NT2/D1 (cell line): Measurements from ENCODE around the gene GOLPH3.
"Not testable (repeated sequence)": the region's sequence is repeated elsewhere in the genome, so short reads cannot be mapped to it uniquely, and the experiment has no call there.

Experiments
- DNase-seq: peaks from one replicate; pipeline ENCODE4 v3.0.0-alpha.2; 2011; ENCODE audit warnings: low read depth, low spot score
- H3K27me3 ChIP-seq: 2 replicates; pipeline ENCODE4 v1.6.0; 2011; ENCODE audit warnings: mild to moderate bottlenecking; ENCODE audit not compliant: insufficient read length, insufficient read depth
- H3K36me3 ChIP-seq: 2 replicates; pipeline ENCODE4 v1.6.1; 2011; ENCODE audit warnings: mild to moderate bottlenecking, low read length, mixed read lengths; ENCODE audit not compliant: insufficient read depth, insufficient read length
- H3K4me1 ChIP-seq: 2 replicates; pipeline ENCODE4 v1.5.1; 2011; ENCODE audit not compliant: insufficient read depth, insufficient read length
- H3K4me3 ChIP-seq: 2 replicates; pipeline ENCODE4 v1.5.1; 2011; ENCODE audit warnings: low read depth; ENCODE audit not compliant: insufficient read length
- H3K9ac ChIP-seq: 2 replicates; pipeline ENCODE4 v1.6.0; 2011; ENCODE audit warnings: low read depth; ENCODE audit not compliant: insufficient read length
- H3K9me3 ChIP-seq: 2 replicates; pipeline ENCODE4 v1.5.1; 2011; ENCODE audit warnings: mild to moderate bottlenecking, low read length; ENCODE audit not compliant: insufficient read depth
- SUZ12 ChIP-seq: IDR thresholded peaks from 2 replicates; pipeline ENCODE4 v1.6.1; 2011; ENCODE audit not compliant: insufficient read length, insufficient read depth; ENCODE audit errors: extremely low read depth
- YY1 ChIP-seq: IDR thresholded peaks from 2 replicates; pipeline ENCODE4 v1.6.1; 2011; ENCODE audit not compliant: insufficient read length, insufficient read depth
- ZNF274 ChIP-seq: IDR thresholded peaks from 2 replicates; pipeline ENCODE4 v1.6.1; 2011; ENCODE audit warnings: mild to moderate bottlenecking, low read depth, low read length

GOLPH3 gene

GRCh38 chr5:32087086-32088082 is 86.7 kb downstream of the GOLPH3 start:
- Histone ChIP-seq H3K27me3 (no peaks in the 10 kb centered on the region), H3K4me1 (no peaks in the 10 kb centered on the region), H3K9me3 (no peaks in the 10 kb centered on the region), H3K9ac (no peak overlapping the region), H3K4me3 (no peak overlapping the region), H3K36me3 (peaks cover 4% of the 10 kb centered on the region)
- no peak for TF ChIP-seq YY1
- DNase-seq: no peak

- H3K4me1 ChIP-seq: no peaks in the 10 kb centered on the region
- no peaks in the 10 kb centered on the region for H3K9me3 ChIP-seq
- no peaks in the 10 kb centered on the region for H3K27me3 ChIP-seq
- H3K9ac ChIP-seq: no peak overlapping the region
- TF ChIP-seq SUZ12 (no peak), ZNF274 (no peak)
- peaks cover 4% of the 10 kb centered on the region for H3K36me3 ChIP-seq
- H3K4me3 ChIP-seq: no peak overlapping the region
- DNase-seq: no peak
Measured at GRCh38 chr5:32083981-32084430, 90.1 kb downstream of the GOLPH3 start.

DNA sequence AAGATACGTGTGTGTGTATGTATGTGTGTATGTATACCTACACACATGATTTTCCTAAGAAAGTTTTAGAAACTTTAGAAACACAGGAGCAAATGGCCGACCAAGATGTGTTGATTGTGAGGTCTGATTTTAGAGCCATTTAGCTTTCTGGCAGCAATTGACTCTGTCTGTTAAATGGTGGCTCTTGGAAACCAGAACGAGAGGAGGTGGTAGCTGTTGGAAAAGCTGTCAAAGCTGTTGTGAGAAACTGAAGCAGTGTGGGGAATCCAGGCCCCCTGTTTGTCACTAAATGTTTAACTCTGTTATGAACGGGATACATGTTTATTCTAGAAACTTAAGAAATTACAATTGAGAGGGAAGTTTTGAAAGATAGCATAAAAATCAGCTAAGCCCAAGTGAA is 91.4 kb downstream of the GOLPH3 start:
- Histone ChIP-seq H3K4me3 (no peak overlapping the region), H3K36me3 (no peaks in the 10 kb centered on the region), H3K9me3 (no peaks in the 10 kb centered on the region), H3K27me3 (no peaks in the 10 kb centered on the region), H3K4me1 (no peaks in the 10 kb centered on the region), H3K9ac (no peak overlapping the region)
- TF ChIP-seq ZNF274: no peak
- TF ChIP-seq YY1: no peak
- TF ChIP-seq SUZ12: no peak
- DNase-seq: no peak

DNA sequence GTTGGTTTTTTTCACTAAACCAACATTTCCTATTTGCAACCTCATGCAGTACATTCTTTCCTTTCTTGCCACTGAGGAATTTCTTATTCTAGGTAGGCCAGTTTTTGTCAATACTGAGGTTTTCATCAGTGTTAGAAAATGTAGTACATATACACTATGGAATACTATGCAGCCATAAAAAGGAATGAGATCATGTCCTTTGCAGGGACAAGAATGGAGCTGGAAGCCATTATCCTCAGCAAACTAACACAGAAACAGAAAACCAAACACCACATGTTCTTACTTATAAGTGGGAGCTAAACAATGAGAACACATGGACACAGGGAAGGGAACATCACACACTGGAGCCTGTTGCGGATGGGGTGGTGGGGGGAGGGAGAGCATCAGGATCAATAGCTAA is 93.6 kb downstream of the GOLPH3 start:
- DNase-seq, H3K27me3 ChIP-seq, H3K9ac ChIP-seq, H3K4me3 ChIP-seq, H3K9me3 ChIP-seq, H3K4me1 ChIP-seq, H3K36me3 ChIP-seq: not testable (repeated sequence)

DNA sequence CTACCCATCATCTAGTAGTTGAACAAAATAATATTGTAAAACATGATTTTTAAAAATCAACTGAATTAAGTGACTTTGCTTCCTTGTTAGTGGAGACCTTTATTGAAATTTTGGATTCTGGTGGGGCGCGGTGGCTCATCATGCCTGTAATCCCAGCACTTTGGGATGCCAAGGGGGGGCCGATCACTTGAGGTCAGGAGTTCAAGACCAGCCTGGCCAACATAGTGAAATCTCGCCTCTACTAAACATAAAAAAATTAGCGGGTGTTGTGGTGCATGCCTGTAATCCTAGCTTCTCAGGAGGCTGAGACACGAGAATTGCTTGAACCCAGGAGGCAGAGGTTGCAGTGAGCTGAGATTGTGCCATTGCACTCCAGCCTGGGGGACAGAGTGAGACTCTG is 95.3 kb downstream of the GOLPH3 start:
- not testable (repeated sequence) for H3K4me1 ChIP-seq, H3K9me3 ChIP-seq, H3K36me3 ChIP-seq, H3K9ac ChIP-seq, H3K27me3 ChIP-seq, H3K4me3 ChIP-seq, DNase-seq

- Histone ChIP-seq H3K36me3 (no peaks in the 10 kb centered on the region), H3K9me3 (0 out of 2 replicates have a peak, but pooled peaks cover 6% of the 10 kb centered on the region), H3K4me3 (no peak overlapping the region), H3K4me1 (no peaks in the 10 kb centered on the region), H3K9ac (no peak overlapping the region), H3K27me3 (no peaks in the 10 kb centered on the region)
- TF ChIP-seq ZNF274 (no peak), YY1 (no peak), SUZ12 (no peak)
- DNase-seq: no peak
Measured at GRCh38 chr5:32076699-32077695, 97.1 kb downstream of the GOLPH3 start.
